ENCODE data around the gene ABHD6.

GRCh38 chr3:58272891-58273290 lies 35.3 kb downstream of the ABHD6 start:
- no peak for TF ChIP-seq CTCF (IDR thresholded peaks at IDR 0.05)
- TF ChIP-seq POLR2A (IDR thresholded peaks at IDR 0.05), result no peak
- no peak for TF ChIP-seq EP300 (IDR thresholded peaks at IDR 0.05)
- TF ChIP-seq POLR2AphosphoS5 (IDR thresholded peaks at IDR 0.05), result no peak

All from upper lobe of left lung (tissue), 4 donors.